ENCODE measurements around the gene ZEB2.

Gene ZEB2

DNA sequence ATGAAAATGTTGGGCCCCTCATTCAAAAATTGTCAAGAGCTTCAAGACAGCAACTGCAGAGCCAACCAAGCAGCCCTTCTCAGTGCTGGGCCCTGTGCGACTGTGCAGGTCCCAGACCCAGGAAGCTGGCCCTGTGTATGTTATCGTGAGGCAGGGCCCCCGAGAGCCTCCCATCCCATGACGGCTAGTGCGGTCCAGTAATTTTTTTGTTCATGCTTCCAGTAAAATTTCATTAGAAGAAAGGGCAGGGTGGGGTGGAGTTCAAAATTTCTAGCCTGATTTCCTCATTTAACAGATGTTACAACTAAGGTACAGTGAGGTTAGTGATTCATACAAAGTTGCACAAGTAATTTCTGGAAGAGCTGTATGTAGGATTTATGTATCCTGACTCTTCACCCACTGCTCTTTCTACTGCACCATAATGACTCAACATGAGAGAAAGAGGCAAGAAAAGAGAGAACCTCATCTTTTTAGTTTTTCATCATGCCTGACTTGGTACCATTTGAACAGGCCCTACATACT lies 105.5 kb downstream of the ZEB2 start:
- no peak for FAIRE-seq

DNA sequence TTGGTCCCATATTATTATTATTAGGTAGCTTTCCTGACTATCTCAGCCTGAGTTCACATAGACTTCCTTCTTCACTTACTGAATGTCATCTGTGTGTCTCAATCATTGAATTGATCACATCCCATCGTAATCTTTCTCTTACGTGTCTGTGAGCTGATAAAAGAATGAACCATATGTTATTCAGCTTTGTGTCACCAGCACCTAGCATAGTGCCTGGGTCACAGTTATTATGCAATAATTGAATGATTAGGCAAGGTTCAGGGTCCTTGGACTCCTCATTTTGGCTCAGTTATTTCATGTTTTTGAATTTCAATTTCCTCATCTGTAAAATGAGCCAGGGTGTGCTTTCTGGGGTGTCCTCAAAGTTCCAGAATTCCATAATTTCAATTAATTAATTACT lies 107.2 kb downstream of the ZEB2 start:
- FAIRE-seq: no peak

DNA sequence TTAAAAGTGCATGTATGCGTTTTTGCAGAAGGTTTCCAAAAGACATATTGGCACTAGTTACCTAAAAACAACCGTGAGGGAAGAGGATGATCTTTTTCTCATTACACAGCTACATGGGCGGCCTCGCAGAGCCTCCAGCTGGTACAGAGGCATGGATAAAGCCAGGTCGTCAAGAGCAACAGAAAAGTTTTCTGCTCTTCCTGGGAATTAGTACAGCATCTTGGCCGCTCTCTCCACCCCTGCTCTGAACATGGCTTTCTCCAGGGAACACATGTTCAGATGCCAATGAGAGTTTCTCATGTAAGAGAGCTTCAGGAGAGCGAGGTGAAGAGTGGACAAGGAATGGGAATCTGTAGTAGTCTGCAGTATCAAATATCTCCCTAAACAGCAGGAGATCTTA lies 108.4 kb downstream of the ZEB2 start:
- FAIRE-seq: no peak

DNA sequence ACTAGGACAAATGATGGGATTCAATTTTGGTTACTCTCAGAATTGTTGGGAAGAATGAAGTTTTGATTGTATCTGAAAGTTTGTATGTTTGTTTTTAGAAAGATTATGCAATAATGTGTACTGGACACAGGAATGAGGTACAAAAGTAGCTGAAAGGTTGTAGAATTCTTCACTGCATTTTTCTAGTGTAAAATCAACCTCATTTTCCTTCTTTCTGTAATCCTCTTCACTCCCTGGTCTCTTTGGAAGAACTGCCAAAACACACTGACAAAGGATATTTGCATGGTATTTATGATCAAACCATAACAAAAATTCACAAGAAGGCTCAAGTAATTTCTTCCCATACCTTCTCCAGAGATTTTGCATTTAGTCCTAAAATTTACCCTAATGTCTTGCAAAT lies 110.7 kb downstream of the ZEB2 start:
- no peak for FAIRE-seq

DNA sequence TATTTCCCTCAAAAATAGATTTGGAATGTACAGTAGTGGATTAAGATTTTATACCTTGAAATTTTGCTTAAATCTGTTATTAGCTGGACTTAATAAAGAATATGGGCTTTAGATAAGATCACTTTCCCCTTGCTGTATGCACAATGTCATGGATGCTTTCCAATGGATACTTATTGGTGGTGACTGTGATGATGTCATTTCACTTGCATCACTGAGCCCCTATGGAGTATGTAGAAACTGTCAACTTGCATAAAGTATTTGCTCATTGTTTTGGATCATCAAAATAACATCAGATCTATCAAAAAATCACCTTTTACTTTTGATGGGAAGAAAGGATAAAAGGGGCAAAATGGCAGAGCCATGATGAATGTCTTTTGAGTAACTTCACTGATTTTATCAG lies 112.7 kb downstream of the ZEB2 start:
- no peak for FAIRE-seq

DNA sequence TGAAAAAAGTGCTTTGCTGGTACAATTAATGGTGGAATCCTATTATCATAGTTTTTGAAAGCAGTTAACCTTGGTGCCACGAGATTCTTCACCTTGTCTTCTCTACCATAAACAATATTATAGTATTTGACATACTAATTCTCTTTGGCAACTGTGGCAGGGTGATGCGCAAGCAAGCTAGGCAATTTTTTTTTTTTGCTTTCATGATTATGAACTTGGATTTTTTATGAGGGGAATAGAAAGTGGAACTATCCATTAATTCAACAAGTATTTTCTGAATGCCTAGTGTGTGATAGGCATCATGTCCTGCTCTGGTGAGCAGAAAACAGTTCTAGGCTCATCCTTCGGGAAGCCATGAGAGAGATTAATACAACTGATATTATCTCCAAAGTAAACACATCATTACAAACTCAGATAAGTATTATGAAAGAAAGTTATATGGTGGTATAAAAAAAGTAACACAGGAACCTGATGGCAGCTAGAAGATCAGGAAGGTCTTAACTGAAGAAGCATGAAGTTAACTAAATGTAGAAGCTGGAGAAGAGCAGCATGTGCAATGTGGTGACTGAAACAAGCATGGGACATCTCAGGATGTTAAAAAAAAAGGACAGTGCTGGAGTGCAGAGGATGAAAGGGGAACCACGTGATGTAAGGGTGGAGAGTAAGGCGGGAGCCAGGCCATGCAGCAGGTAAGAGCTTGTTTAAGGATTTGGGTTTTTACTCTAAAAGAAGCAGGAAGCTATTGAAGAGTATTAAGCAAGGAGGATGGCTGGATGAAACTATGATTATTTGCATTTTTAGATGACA lies 113.7 kb downstream of the ZEB2 start:
- no peak for FAIRE-seq

DNA sequence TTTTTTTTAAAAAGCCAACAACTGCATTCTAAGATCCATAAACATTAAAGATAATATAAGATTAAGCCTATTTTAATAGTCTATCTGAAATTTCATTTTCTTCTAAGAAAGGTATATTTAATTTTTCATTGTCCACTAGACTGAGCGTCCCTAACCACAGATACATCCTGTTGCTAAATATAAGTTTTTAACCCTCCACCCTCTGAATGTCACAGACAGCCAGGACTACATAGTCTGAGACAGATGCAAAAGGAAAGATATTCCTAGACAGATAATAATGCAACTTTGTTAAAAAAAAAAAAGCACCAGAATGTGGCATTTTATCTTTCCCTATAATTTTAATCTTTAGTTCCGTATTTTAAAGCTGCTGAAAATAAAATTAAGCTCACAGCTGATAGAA lies 114.6 kb downstream of the ZEB2 start:
- FAIRE-seq: no peak

DNA sequence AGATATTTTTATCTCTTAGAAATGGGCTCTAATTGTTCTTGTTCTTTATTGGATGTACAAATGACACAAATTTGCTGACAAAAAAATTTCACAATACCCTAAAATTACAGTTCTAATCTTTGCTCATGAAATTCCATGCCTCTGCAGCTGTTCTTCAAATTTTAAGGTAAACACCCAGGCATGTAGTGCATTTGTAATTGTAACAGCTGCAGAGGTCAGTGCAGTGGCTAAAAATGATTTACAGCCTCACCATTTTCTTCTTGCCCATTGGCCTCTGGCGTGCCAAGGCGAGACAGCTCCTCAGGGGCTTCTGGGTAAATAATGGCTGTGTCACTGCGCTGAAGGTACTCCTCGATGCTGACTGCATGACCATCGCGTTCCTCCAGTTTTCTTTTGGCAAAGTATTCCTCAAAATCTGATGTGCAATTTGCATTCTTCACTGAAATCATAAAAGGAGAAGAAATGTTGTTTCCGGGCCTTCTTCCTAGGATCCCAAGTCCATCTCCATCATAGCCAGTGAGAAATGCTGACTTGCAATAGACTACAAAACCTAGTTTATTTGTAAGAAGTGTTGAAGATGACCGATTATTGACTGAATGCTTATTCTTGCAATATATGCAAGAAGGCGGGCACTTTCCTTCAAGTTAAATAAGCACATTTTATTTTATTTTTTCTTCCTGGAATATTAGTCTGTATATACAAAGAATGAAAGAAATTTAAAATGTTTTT lies 115.2 kb downstream of the ZEB2 start:
- no peak for FAIRE-seq

DNA sequence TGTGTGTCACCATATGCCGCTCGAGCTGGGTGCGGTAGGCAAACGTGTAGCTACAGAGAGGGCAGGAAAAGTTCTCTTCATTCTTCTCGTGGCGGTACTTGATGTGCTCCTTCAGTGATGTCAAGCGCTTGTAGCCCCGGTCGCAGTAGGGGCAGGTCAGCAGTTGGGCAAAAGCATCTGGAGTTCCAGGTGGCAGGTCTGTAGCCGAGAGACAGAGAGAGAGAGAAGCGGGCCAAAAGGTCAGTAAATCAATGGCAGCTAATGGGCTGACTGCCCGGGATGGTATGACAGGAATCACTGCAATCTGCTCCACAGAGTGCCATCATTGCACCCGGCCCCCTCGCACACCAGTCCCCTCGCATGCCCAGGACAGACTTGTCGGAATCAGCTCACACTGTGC lies 116.0 kb downstream of the ZEB2 start:
- FAIRE-seq: no peak

DNA sequence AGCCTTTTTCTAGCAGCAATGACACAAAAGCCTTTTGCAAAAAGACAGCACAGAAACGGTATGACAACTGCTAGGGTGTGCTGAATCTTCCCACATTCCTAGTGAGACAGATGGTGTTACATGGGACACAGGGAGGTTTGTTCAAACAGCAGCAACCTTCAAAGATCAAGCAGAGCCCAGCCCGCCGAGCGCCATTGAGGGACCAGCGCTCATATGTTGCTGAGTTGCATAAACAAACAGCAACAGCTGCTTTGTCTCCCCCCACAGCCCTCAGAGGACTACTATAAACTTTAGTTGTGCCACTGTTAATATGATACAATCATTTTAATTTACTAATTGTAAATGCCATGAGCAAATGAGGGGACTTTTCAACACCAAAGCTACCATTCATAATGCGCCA lies 117.7 kb downstream of the ZEB2 start:
- no peak for FAIRE-seq

DNA sequence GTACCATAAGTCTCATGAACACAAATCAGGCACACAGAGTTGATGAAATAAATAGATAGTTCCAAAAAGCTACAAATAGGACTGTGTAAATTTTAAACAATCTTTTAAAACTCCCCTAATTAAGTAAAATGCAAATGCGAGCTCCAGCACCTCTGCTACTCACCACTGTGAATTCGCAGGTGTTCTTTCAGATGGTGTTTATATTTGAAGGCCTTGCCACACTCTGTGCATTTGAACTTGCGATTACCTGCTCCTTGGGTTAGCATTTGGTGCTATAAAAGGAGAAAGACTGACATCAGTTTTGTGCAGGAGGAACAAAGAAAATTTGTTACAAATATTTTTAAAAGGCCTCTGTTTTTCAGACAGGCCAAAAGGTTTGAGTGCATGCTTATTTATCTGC lies 118.9 kb downstream of the ZEB2 start:
- no peak for FAIRE-seq

DNA sequence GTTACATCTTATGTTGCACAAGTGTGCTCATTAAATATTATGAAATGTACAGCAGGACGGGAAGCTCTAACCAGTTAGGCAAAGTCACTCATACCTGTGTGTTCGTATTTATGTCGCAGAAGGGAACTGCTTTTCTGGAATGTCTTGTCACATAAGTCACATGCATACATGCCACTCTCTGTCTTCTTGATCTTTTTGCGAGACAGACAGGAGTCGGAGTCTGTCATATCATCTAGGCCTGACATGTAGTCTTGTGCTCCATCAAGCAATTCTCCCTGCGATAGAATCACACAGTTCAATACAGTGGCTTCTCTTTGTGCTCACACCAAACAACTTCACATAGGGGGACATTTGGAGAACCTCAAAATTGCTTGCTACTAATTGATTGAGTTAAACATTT lies 123.6 kb downstream of the ZEB2 start:
- FAIRE-seq: no peak

DNA sequence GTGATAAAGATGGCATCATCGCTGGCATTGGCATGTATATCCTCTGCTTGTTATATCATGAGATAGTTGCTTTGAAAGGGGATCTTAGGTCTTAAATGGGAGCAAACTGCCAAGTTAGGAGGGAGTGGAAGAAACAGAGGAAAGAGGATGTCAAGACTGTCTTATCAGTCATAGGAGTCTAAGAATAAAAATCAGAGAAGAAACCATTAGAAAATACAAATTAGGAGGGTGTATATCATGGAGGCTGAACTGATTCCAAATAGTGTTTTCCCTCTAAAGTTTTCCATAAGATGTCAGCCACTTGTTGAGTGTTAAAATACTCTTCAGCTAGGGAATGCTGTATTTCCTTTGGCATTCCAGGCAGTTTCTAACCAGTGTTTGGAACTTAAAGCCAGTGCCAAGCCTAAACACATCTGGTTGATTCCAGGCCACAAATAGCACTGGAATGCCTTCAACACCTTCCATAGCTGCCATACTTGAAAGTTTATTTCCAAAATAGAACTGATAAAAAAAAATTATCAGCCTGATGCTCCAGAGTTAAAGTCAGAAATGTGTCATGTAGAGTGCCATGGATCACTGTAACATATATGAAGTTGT lies 129.4 kb downstream of the ZEB2 start:
- FAIRE-seq: no peak

DNA sequence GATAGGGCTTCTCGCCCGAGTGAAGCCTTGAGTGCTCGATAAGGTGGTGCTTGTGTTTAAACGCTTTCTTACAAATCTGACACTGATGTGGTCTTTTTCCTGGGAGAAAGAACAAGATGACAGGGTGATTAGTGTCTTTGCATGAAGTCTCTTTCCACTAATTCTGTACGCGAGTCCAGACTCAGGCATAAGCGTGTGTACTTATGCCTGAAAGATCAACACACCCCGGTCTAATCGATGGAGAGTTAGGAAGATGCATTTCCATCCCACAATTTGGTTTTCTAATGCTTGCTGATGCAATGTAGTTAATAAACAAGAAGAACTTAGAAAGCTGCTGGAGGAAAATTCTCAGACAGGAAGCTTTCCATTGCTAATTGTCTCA lies 130.0 kb downstream of the ZEB2 start:
- no peak for FAIRE-seq

DNA sequence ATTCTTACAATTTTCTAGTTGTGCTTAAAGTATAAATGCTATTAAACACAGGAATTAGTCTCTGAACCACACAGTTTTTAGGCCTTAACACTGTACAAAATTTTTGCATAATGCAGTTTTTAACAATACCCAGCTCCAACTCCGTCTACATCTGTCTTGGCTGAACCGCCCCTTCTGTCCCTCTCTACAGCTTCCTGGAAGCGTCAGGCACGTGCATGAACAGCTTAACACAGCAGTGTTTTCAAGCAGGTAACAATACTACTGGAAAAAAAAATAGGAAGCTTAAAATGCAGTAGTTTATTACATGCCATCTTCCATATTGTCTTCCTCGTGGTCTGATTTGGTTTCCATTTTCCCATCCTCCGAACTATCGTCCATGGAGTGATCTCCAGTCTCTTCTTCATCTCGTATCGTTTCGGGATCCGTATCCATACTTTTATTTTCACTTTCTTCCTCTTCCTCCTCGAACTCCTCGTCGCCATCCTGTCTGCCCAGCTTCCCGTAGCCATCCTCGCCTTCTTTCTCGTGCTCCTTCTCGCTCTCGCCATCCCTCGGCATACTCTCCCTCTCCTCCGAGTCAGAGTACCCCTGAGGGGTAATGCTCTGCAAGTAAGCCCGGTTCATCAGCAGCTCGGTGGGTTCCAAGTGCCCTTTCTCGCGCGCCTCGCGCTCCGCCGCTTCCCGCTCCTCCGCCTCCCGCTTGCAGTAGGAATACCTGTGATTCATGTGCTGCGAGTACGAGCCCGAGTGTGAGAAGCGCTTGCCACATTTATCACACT lies 130.6 kb downstream of the ZEB2 start:
- no peak for FAIRE-seq

DNA sequence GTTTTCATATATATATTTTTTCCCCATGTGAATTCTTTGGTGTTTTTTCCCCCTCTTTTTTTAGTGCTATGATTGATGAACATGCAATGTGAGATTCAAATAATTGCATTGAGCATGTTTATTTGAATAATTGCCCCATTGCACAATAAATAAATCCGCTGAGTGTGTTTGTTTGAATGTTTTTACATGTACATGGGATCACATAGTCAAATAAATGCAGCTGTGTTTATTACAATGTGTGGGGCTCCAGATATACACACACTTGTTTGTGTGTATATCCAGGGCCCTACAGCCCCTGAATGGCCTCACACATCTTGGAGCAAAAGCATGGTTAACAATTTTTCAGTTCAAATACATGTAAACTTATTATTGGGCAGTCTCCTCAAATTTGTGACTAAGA lies 134.5 kb downstream of the ZEB2 start:
- no peak for FAIRE-seq

DNA sequence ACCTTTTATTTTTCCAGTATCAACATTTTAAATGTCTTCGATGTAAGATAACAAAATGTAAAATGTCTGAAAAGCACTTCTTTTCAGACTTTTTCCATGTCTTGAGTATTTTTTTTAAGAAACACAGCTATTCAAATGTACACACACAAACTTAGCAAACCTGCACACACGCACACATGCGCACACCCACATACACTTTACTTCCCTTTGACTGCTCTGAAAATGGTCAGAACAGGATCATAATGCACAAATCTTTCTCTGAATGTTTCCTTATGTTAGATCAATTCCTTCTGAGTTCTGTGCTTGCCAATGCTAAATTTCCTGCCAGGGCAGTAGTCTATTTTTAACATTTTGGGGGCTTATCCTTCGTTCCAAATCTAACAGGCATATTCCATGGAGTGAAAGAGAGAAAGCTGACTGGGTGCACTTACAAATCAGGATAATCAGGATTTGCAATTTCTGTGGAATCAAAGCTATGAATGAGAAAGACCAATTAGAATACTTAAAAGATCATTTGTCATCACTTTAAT lies 136.3 kb downstream of the ZEB2 start:
- FAIRE-seq: no peak

DNA sequence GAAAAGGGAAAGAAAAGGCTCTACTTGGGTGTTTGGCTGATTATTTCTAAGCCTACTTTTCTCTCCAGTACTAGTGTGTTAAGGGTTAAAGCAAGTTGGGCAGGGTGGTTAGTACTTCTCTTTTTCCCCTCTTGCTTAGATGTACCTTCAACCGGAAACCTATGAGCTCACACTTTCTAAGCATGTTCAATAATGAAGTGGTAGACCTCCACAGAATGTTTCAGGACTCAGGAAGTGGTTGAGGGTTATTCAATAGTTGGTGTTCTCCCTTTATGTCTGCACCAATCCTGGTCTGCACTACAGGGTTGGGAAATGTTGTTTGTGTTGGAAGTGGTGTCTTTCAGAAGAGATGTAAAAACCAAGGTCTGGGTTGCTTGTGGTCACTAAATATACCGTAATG lies 137.1 kb downstream of the ZEB2 start:
- FAIRE-seq: no peak

DNA sequence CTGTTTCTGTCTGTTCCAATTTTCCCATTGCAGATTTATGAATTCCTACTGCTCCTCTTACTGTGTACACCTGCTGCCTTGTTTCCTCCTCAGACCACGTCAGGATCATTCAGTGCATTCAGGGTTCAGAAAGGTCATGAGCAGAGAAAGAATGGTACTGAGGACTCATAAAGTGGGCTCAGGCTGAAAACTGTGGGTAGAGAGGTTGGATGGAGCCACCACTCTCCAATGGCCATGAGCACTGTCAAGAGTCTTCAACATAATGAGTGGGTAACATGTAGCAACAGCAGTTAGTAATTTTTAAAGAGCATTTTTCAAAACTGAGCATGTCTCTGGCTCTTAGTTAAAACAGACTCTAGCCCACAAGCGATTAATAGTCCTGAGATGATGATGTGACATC lies 138.2 kb downstream of the ZEB2 start:
- no peak for FAIRE-seq

DNA sequence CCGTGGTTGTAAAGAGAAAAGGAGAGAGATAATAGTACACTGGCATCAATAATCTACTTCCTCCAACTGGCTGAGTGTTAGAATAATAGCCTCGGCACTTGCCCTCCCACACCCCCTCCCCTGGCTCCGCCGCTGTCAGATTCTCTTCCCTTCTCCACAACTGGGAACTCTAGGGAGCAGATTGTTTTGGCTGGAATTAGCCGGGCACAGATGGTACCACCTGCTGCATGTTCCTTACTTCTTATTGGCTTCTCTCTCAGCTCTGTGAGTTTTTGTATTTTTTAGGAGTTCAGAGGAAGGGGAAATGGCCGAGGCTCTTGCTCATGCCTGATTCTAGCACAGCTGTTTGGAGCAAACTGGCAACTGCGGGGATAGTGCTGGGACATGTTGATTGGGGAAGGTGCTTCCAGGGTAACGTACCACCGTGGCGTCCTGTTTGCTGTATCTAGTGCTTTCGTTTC lies 140.0 kb downstream of the ZEB2 start:
- FAIRE-seq: no peak

DNA sequence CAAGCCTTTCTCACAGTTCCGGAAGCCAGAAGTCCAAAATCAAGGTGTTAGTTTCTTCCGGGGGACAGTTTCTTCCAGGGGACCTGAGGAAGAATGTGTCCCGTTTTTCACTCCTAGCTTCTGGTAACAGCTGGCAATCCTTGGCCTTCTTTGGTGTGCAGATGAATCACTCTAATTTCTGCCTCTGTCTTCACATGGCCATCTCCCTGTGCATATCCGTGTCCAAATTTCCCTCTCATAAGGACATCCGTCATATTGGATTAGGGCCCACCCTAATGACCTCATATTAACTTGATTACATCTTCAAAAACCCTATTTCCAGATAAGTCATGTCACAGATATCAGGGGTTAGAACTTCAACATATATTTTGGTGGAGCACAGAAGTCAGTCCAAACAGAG lies 141.4 kb downstream of the ZEB2 start:
- no peak for FAIRE-seq

DNA sequence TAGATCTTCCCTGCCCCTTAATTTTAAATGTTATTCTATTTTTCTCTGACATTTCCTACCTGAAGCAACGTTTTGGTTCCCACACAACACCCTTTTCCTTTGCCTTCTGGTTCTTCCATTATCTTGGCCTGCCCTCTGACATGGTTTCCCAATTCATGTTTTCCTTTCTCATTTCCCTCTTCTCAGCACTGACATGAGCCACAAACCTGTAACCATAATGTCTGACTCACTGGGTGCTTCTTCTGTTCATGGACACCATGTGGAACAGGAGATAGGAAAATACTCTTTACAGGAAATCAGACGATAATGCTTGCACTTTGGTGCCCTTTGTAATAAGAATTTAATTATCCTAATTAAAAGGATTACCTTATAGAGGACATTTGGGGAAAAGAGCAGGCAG lies 142.0 kb downstream of the ZEB2 start:
- no peak for FAIRE-seq

DNA sequence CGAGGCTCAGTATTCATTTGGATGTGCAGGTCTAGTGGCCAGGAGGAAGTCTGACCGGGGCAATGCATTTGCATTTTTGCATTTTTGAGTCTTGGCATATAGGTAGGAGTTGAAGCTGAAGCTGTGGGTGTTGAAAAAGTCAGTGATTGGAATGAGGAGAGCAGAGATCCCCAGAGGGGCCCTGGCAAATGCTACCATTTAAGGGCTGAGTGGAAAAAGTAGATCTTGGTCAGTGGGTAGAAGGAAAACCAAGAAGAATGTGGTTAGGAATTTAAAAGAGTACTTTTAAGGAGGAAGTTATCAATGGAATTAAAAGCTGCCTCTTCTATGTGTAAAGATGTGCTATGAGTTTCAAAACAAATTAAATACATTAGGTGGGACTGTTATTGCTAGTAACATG lies 143.0 kb downstream of the ZEB2 start:
- FAIRE-seq: no peak
